ENCODE results near the gene HBG1.

DNA sequence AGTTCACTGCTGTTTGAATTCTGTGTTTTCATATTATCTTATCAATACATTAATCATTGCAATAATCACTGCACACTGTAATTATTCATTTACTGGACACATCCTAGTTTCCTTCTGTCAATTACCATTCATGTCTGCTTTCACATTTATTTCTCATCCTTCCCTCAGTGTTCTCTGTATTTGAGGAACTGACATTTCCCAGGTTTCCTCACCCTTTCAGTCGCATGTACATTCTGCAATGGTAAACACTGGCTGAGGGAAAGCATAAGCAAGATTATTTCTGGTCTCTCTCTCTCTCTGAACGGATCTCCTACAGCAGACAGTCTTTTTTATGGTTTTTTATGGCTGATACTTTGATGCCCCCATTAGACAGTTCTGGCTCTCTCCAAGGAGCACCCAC, 11.2 kb downstream of the HBG1 start:
- no peak for TF ChIP-seq EZH2phosphoT487 (IDR thresholded peaks at IDR 0.05; ENCODE audit: borderline replicate concordance)
- TF ChIP-seq, protein P1, sequence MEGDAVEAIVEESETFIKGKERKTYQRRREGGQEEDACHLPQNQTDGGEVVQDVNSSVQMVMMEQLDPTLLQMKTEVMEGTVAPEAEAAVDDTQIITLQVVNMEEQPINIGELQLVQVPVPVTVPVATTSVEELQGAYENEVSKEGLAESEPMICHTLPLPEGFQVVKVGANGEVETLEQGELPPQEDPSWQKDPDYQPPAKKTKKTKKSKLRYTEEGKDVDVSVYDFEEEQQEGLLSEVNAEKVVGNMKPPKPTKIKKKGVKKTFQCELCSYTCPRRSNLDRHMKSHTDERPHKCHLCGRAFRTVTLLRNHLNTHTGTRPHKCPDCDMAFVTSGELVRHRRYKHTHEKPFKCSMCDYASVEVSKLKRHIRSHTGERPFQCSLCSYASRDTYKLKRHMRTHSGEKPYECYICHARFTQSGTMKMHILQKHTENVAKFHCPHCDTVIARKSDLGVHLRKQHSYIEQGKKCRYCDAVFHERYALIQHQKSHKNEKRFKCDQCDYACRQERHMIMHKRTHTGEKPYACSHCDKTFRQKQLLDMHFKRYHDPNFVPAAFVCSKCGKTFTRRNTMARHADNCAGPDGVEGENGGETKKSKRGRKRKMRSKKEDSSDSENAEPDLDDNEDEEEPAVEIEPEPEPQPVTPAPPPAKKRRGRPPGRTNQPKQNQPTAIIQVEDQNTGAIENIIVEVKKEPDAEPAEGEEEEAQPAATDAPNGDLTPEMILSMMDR (conservative IDR thresholded peaks at IDR 0.05; ENCODE audit: low read length): no peak

Data from Loucy (cell line).